ENCODE measurements around the gene UBE2D2. TPM values are rescaled to one million over a fixed set of nuclear protein-coding genes. Genes with fewer than 3 reads are reported as not detected.

UBE2D2 gene
- polyA plus RNA-seq, 12 donors: 86.7 to 157 (median 138) TPM; not detected in 1

GRCh38 chr5:139658928-139659667 lies 98.0 kb downstream of the UBE2D2 start:
- no peak for DNase-seq

- DNase-seq: no peak
These were observed 98.6 kb downstream of the UBE2D2 start for GRCh38 chr5:139659695-139660101.

GRCh38 chr5:139660105-139660922 lies 99.2 kb downstream of the UBE2D2 start:
- DNase-seq: no peak

- DNase-seq: no peak
These were observed 100.0 kb downstream of the UBE2D2 start for GRCh38 chr5:139660923-139661814.

GRCh38 chr5:139662617-139663016 lies 101.5 kb downstream of the UBE2D2 start:
- no peak for DNase-seq

GRCh38 chr5:139663207-139664085 lies 102.3 kb downstream of the UBE2D2 start:
- DNase-seq: no peak

GRCh38 chr5:139664086-139664693 lies 103.1 kb downstream of the UBE2D2 start:
- DNase-seq: no peak

- DNase-seq: no peak
These were observed 103.7 kb downstream of the UBE2D2 start for GRCh38 chr5:139664727-139665351.

- no peak for DNase-seq
These were observed 104.5 kb downstream of the UBE2D2 start for GRCh38 chr5:139665626-139666025.

- DNase-seq: no peak
These were observed 105.4 kb downstream of the UBE2D2 start for GRCh38 chr5:139666551-139666950.

- no peak for DNase-seq
These were observed 106.0 kb downstream of the UBE2D2 start for GRCh38 chr5:139667001-139667729.

GRCh38 chr5:139667730-139668063 lies 106.6 kb downstream of the UBE2D2 start:
- no peak for DNase-seq

- DNase-seq: no peak
These were observed 107.1 kb downstream of the UBE2D2 start for GRCh38 chr5:139668064-139668880.

GRCh38 chr5:139668924-139669661 lies 108.0 kb downstream of the UBE2D2 start:
- DNase-seq: no peak

GRCh38 chr5:139669662-139670368 lies 108.7 kb downstream of the UBE2D2 start:
- DNase-seq: no peak

GRCh38 chr5:139670369-139671095 lies 109.4 kb downstream of the UBE2D2 start:
- no peak for DNase-seq

Data from muscle of arm (tissue), 12 donors.